ENCODE results near the gene MYH11.

Gene MYH11

DNA sequence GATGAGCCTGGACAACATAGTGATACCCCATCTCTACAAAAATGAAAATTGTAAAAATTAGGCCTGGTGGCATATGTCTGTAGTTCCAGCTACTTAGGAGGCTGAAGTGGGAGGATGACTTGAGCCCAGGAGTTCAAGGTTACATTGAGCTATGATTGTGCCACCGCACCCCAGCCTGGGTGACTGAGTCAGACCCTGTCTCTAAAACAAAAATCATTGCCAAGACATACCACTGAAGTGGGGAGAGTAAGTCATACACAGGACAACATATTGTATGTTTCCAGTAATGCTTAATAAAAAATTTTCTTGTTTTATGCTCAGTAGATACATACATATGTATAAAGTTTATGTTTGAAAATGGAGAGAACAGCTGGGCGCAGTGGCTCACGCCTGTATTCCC is 167.5 kb downstream of the MYH11 start:
- TF ChIP-seq SIN3A (IDR thresholded peaks at IDR 0.05; ENCODE audit: borderline replicate concordance, insufficient read depth, low read length) (no peak), TAF1 (IDR thresholded peaks at IDR 0.05; ENCODE audit: borderline replicate concordance, insufficient read depth, low read length) (no peak), POLR2AphosphoS5 (IDR thresholded peaks at IDR 0.05; ENCODE audit: low read depth, low read length) (no peak), FOXP2 (optimal IDR thresholded peaks at IDR 0.05; ENCODE audit: borderline replicate concordance, extremely low read depth, extremely low read length, insufficient read depth) (no peak)
- TF ChIP-seq, protein P1, sequence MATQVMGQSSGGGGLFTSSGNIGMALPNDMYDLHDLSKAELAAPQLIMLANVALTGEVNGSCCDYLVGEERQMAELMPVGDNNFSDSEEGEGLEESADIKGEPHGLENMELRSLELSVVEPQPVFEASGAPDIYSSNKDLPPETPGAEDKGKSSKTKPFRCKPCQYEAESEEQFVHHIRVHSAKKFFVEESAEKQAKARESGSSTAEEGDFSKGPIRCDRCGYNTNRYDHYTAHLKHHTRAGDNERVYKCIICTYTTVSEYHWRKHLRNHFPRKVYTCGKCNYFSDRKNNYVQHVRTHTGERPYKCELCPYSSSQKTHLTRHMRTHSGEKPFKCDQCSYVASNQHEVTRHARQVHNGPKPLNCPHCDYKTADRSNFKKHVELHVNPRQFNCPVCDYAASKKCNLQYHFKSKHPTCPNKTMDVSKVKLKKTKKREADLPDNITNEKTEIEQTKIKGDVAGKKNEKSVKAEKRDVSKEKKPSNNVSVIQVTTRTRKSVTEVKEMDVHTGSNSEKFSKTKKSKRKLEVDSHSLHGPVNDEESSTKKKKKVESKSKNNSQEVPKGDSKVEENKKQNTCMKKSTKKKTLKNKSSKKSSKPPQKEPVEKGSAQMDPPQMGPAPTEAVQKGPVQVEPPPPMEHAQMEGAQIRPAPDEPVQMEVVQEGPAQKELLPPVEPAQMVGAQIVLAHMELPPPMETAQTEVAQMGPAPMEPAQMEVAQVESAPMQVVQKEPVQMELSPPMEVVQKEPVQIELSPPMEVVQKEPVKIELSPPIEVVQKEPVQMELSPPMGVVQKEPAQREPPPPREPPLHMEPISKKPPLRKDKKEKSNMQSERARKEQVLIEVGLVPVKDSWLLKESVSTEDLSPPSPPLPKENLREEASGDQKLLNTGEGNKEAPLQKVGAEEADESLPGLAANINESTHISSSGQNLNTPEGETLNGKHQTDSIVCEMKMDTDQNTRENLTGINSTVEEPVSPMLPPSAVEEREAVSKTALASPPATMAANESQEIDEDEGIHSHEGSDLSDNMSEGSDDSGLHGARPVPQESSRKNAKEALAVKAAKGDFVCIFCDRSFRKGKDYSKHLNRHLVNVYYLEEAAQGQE (IDR thresholded peaks at IDR 0.05; ENCODE audit: insufficient read depth in 1 of 2, low read depth in 2 of 2, low read length in 2 of 2), result no peak

GRCh38 chr16:15686287-15686686 is 170.5 kb downstream of the MYH11 start:
- TF ChIP-seq TAF1 (IDR thresholded peaks at IDR 0.05; ENCODE audit: borderline replicate concordance, insufficient read depth, low read length) (no peak), FOXP2 (optimal IDR thresholded peaks at IDR 0.05; ENCODE audit: borderline replicate concordance, extremely low read depth, extremely low read length, insufficient read depth) (no peak), SIN3A (IDR thresholded peaks at IDR 0.05; ENCODE audit: borderline replicate concordance, insufficient read depth, low read length) (no peak), POLR2AphosphoS5 (IDR thresholded peaks at IDR 0.05; ENCODE audit: low read depth, low read length) (no peak)
- TF ChIP-seq, protein P1 (IDR thresholded peaks at IDR 0.05; ENCODE audit: insufficient read depth in 1 of 2, low read depth in 2 of 2, low read length in 2 of 2), result no peak

DNA sequence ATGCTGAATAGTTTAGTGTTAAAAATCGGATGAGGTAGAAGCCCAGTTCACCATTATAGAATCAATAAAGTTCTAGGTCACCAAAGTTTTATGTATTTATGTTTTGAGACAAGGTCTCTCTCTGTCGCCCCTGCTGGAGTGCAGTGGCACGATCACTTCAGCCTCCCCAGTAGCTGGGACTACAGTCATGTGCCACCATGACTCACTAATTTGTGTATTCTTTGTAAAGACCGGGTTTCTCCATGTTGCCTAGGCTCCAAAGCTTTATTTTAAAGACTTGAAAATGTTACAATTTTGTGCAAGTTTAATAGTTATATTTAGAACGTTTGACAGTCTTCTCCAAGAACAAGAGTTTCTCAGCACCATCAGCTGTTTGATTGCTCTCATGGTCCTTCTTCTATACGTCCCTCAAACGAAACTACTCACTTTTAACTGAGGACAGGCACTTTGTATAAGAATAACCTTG is 174.7 kb downstream of the MYH11 start:
- TF ChIP-seq TAF1 (IDR thresholded peaks at IDR 0.05; ENCODE audit: borderline replicate concordance, insufficient read depth, low read length) (no peak), SIN3A (IDR thresholded peaks at IDR 0.05; ENCODE audit: borderline replicate concordance, insufficient read depth, low read length) (no peak), POLR2AphosphoS5 (IDR thresholded peaks at IDR 0.05; ENCODE audit: low read depth, low read length) (no peak), FOXP2 (optimal IDR thresholded peaks at IDR 0.05; ENCODE audit: borderline replicate concordance, extremely low read depth, extremely low read length, insufficient read depth) (no peak)
- TF ChIP-seq, protein P1 (IDR thresholded peaks at IDR 0.05; ENCODE audit: insufficient read depth in 1 of 2, low read depth in 2 of 2, low read length in 2 of 2), result no peak

DNA sequence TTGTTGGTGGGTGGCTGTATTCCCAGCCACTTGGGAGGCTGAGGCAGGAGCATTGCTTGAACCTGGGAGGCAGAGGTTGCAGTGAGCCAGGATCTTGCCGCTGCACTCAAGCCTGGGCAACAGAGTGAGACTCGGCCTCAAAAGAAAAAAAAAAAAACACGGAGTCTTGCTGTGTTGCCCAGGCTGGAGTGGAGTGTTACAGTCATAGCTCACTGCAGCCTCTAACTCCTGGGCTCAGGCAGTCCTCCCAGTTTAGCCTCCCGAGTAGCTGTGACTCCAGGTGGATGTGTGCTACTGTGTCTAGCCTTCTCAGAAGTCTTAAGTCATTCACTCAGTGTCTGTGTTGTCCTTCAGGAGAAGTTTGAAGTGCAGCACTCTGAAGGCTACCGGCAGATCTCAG is 179.4 kb downstream of the MYH11 start:
- TF ChIP-seq FOXP2 (optimal IDR thresholded peaks at IDR 0.05; ENCODE audit: borderline replicate concordance, extremely low read depth, extremely low read length, insufficient read depth), result no peak
- TF ChIP-seq POLR2AphosphoS5 (IDR thresholded peaks at IDR 0.05; ENCODE audit: low read depth, low read length), result no peak

DNA sequence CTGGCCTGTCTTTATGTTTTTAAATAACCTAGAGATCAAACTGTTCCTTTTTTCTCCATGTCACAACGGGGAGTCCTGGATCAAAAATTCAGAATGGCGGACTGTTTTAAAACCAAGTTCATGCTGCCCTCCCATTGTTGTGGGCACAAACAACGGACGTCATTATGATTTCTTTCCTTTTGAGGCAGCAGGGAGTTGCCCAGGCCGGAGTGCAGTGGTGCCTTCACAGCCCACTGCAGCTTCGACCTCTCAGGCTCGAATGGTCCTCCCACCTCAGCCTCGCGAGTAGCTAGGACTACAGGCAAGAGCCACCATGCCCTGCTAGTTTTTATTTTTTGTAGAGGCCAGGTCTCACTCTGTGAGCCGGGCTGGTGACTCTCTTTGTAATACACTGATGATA is 180.3 kb downstream of the MYH11 start:
- TF ChIP-seq FOXP2 (optimal IDR thresholded peaks at IDR 0.05; ENCODE audit: borderline replicate concordance, extremely low read depth, extremely low read length, insufficient read depth), result no peak
- TF ChIP-seq, protein P1 (IDR thresholded peaks at IDR 0.05; ENCODE audit: insufficient read depth in 1 of 2, low read depth in 2 of 2, low read length in 2 of 2), result no peak
- no peak for TF ChIP-seq SIN3A (IDR thresholded peaks at IDR 0.05; ENCODE audit: borderline replicate concordance, insufficient read depth, low read length)
- TF ChIP-seq POLR2AphosphoS5 (IDR thresholded peaks at IDR 0.05; ENCODE audit: low read depth, low read length), result no peak
- TF ChIP-seq TAF1 (IDR thresholded peaks at IDR 0.05; ENCODE audit: borderline replicate concordance, insufficient read depth, low read length), result no peak

All from PFSK-1 (cell line).